Fibroblast of skin of right biceps (primary cell): ENCODE results near the gene UBXN6.

ENCODE experiments used
- DNase-seq: peaks from one replicate; pipeline ENCODE4 v3.0.0-alpha.2; 2013

UBXN6 gene

DNA sequence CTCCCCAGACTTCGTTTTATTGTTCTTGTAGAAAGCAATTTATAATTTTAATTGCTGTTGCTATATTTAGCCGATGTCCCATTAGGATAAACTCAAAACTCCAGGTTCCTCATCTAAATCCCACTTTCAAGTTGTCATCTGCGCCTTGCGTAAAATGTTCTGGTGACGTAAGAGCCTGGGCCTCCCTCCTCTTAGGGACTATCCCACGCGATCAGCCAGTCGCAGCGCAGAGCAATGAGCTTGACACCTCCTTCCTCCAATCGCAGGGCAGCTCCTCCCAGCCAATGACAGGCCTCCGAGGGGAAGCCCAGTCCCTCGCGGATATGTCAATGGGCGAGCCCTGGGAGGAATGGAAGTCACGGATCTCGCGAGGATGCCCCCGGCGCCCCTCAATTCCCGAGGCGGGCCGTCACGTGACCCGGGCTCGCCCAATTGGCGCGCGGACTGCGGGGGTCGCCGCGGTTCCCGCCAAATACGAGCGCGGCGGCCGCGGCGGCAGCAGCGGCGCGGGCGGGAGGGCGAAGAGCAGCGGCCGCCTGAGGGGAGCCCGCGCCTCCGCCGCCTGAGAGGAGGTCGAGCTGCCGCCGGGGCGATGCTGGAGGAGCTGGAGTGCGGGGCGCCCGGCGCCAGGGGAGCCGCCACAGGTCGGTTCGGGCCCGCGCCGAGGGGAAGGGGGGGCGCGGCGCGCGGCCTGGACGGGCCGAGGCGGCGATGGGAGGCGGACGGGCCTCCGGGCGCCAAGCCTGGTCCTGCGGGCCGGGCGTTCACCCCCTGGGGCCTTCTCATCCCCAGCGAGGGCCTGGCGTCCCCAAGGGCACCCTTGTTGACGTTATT, 55.2 kb downstream of the UBXN6 start, which contains the start of gene CHAF1A:
Gene CHAF1A (plus strand): TSS at position 470 of the 834 bp plus-strand sequence. CDS start 123 bp downstream, at position 593.
- DNase-seq = peak; percentile 100

DNA sequence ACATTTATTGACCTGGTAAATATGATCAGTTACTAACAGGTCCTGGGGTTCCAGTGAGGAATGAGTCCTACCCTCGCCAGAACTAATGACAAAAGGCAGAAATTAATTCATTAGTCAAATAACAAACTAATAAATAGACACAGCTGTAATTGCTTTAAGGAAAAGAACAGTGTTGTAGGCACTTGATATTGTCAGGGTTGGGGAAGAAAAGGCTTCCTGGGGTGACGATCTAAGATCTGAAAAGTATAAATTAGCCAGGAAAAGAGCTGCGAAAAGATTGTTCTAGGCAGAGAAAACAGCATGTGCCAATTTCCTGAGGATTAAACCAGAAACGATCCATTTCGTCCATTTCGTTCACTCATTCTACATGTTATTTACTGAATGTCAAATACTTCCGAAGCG, 55.8 kb downstream of the UBXN6 start:
- DNase-seq = no peak

DNA sequence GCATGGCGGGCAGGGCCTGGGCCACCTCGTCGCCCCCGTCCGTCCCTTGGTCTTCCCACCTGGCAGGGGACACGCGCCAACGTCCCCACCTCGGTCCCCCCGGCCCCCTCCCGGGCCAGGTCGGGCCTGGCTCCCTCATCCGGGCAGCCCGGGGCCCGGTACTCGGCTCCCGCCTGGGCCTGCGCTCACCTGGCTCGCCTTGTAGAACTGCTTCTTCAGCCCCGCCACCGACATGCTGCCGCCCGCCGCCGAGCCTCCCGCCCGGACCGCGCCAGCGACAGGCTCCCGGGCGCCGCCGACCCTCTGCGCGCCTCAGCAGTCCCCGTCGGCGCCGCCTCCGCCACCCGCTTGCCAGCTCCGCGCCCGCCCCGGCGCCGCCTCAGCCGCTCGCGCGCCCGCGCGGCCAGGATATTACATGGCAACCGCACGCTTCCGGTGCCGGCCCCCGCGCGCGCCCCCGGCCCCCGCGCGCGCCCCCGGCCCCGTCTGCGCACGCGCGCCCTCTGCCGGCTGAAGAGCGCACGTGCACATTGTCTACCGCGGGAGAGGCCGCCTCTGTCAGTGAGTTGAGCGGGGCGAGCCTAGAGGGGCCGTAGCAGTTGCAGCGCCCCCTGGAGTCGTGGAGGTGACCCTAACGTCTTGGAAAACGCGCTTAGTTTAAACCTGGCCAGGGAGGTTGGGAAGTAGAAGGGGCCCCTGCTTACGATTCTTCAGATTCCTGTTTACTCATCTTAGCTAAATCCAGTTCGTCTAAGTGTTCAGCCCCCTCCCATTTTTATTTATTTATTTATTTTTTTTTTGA, 57.3 kb downstream of the UBXN6 start, which contains the start of gene SH3GL1:
Gene SH3GL1 (minus strand): TSS at position 413 of the 802 bp plus-strand sequence. CDS start 179 bp downstream, at position 234.
- DNase-seq = peak; percentile 90

DNA sequence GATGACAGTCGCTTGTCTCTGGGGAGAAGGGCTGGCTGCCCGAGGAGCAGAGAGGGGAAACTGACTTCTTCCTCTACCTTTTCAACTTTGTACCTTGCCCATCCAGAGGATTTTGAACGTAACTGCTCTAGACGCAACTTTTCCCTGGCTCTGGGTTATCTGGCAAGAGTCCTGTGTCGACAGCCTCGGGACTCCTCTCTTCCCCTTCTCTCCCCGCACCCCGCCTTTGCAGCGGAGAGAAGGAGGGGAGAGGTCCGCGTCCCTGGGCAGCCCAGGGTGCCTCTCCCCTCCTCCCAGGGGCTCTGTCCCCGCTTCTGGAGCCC, 57.8 kb downstream of the UBXN6 start:
- no peak for DNase-seq

DNA sequence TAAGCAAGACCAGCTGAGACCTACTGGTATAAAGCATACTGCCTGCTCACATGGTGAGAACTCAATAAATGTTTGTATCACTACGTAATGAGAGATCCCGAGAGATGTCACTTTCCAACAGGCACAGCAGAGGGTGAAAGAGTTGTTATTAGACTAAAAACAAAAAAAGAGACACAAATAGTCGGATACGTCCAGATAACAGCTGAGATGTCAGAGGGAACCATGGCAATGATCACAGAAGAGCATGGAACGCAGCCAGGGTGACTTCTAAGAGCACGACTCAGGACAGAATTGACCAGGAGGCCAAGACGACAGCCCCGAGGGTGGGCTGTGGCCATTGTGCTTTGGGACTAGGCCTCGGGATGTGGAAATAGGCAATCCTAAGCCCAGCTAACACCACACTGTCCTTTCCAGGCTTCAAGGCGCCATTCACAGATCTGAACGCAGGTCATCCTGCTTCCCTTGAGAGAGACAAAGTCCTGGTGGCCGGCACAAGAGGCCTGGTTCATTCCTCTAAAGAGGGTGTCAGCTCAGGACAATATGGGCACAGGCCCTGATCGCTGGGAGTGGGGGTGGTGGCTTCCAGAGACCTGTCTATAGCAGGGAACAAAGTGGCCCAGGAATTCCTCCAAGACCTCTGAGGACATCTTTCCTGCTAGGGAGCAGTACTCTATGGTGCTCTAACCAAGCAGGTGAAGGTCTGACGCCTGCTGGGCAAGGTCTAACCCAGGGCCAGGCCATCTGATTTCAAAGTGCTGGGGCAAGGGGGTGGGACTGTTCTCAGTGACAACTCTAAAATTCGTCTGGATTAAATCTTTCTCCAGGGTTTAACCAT, 60.4 kb downstream of the UBXN6 start:
- DNase-seq = no peak
